GM20000 (cell line): ENCODE measurements around the gene CCDC30.
"Not testable (repeated sequence)": the region's sequence is repeated elsewhere in the genome, so short reads cannot be mapped to it uniquely, and the experiment has no call there.

Experiments
- DNase-seq: peaks from one replicate; pipeline ENCODE4 v3.0.0; 2012; ENCODE audit warnings: low spot score
- CTCF ChIP-seq: IDR thresholded peaks from 2 replicates; pipeline ENCODE4 v1.5.1; 2012; ENCODE audit warnings: mild to moderate bottlenecking, control low read depth; ENCODE audit errors: extremely low read depth, missing control alignments

CCDC30 gene

GRCh38 chr1:42469727-42470126 lies 6.6 kb downstream of the CCDC30 start:
- peak; percentile 32 for DNase-seq
- no peak for TF ChIP-seq CTCF

- TF ChIP-seq CTCF, result no peak
- no peak for DNase-seq
These were observed 13.5 kb downstream of the CCDC30 start for GRCh38 chr1:42476605-42477004.

- not testable (repeated sequence) for DNase-seq
These were observed 14.3 kb downstream of the CCDC30 start for GRCh38 chr1:42477354-42477753.

- TF ChIP-seq CTCF, result no peak
These were observed 14.7 kb downstream of the CCDC30 start for GRCh38 chr1:42477775-42478174.

GRCh38 chr1:42479621-42480020 lies 16.5 kb downstream of the CCDC30 start:
- no peak for TF ChIP-seq CTCF
- DNase-seq, result no peak

More at GRCh38 chr1:42477775-42478174, 14.7 kb downstream of the CCDC30 start:
- no peak for DNase-seq

- DNase-seq, result no peak
- no peak for TF ChIP-seq CTCF
These were observed 17.8 kb downstream of the CCDC30 start for GRCh38 chr1:42480921-42481320.

GRCh38 chr1:42482635-42483153 lies 19.6 kb downstream of the CCDC30 start:
- TF ChIP-seq CTCF, result no peak

GRCh38 chr1:42484382-42484781 lies 21.3 kb downstream of the CCDC30 start:
- DNase-seq, result no peak
- TF ChIP-seq CTCF, result no peak

More at GRCh38 chr1:42482635-42483153, 19.6 kb downstream of the CCDC30 start:
- DNase-seq, result no peak
